NCI-H1092 treated with DMSO at 0.1 percent for 48 hours (cell line): ENCODE data around the gene RBL2.
"Not testable (repeated sequence)": the region's sequence is repeated elsewhere in the genome, so short reads cannot be mapped to it uniquely, and the experiment has no call there.

Experiments
- DNase-seq: peaks from one replicate; lab custom pipeline; 2025; lab: John Stamatoyannopoulos, UW

RBL2 gene

DNA sequence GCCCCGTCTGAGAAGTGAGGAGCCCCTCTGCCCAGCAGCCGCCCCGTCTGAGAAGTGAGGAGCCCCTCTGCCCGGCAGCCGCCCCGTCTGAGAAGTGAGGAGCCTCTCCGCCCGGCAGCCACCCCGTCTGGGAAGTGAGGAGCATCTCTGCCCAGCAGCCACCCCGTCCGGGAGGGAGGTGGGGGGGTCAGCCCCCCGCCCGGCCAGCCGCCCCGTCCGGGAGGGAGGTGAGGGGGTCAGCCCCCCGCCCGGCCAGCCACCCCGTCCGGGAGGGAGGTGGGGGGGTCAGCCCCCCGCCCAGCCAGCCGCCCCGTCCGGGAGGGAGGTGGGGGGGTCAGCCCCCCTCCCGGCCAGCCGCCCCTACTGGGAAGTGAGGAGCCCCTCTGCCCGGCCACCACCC lies 105.1 kb downstream of the RBL2 start:
- DNase-seq = not testable (repeated sequence)

DNA sequence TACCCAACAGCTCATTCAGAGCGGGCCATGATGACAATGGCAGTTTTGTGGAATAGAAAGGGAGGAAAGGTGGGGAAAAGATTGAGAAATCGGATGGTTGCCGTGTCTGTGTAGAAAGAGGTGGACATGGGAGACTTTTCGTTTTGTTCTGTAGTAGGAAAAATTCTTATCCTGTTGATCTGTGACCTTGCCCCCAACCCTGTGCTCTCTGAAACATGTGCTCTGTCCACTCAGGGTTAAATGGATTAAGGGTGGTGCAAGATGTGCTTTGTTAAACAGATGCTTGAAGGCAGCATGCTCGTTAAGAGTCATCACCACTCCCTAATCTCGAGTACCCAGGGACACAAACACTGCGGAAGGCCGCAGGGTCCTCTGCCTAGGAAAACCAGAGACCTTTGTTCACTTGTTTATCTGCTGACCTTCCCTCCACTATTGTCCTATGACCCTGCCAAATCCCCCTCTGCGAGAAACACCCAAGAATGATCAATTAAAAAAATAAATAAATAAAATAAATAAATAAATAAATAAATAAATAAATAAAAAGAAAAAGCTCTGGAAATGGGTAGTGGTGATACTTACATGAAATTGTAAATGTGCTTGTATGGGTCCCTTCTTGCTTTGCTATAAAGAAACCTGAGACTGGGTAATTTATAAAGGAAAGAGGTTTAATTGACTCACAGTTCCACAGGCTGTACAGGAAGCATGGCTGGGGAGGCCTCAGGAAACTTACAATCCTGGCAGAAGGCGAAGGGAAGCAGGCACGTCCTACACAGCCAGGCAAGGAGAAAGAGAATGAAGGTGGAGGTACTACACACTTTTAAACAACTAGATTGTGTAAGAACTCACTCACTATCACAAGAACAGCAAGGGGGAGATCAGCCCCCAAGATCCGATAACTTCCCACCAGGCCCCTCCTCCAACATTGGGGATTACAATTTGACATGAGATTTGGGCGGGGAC lies 105.8 kb downstream of the RBL2 start:
- DNase-seq = not testable (repeated sequence)
